Hepatocyte (in vitro differentiated cells): ENCODE results near the gene UNC13A. TPM values are rescaled to one million over a fixed set of nuclear protein-coding genes. Genes with fewer than 3 reads are reported as not detected.

Experiments used
- DNase-seq: peaks from one replicate; pipeline ENCODE4 v3.0.0-alpha.2; 2016; ENCODE audit warnings: low spot score
- H2AFZ ChIP-seq: fragments of 200-600 bp; sonication (generic); 2 replicates; pipeline ENCODE4 v1.6.0; 2016; ENCODE audit warnings: antibody characterized with exemption, mild to moderate bottlenecking
- H3K27ac ChIP-seq: fragments of 200-600 bp; sonication (generic); 2 replicates; pipeline ENCODE4 v1.5.1; 2016; ENCODE audit warnings: mild to moderate bottlenecking
- H3K27me3 ChIP-seq: fragments of 200-600 bp; sonication (generic); 2 replicates; pipeline ENCODE4 v1.6.1; 2016
- H3K36me3 ChIP-seq: fragments of 200-600 bp; sonication (generic); replicated peaks from 2 replicates; pipeline ENCODE4 v1.5.1; 2016; ENCODE audit warnings: low read depth; ENCODE audit not compliant: insufficient read depth
- H3K4me1 ChIP-seq: fragments of 200-600 bp; sonication (generic); 2 replicates; pipeline ENCODE4 v1.5.1; 2016; ENCODE audit warnings: mild to moderate bottlenecking, moderate library complexity; ENCODE audit not compliant: insufficient read depth
- H3K4me2 ChIP-seq: fragments of 200-600 bp; sonication (generic); 2 replicates; pipeline ENCODE4 v1.6.0; 2016
- H3K4me3 ChIP-seq: fragments of 200-600 bp; sonication (generic); 2 replicates; pipeline ENCODE4 v1.5.1; 2016; ENCODE audit warnings: mild to moderate bottlenecking
- H3K79me2 ChIP-seq: fragments of 200-600 bp; sonication (generic); 2 replicates; pipeline ENCODE4 v1.6.0; 2017; ENCODE audit warnings: mild to moderate bottlenecking
- H3K9me2 ChIP-seq: fragments of 200-600 bp; sonication (generic); replicated peaks from 2 replicates; pipeline ENCODE4 v1.6.0; 2017; ENCODE audit warnings: mild to moderate bottlenecking; ENCODE audit not compliant: insufficient read depth
- H3K9me3 ChIP-seq: fragments of 200-600 bp; sonication (generic); 2 replicates; pipeline ENCODE4 v1.5.1; 2016; ENCODE audit warnings: low read depth, mild to moderate bottlenecking
- H4K20me1 ChIP-seq: fragments of 200-600 bp; sonication (generic); 2 replicates; pipeline ENCODE4 v1.6.0; 2016; ENCODE audit warnings: mild to moderate bottlenecking; ENCODE audit not compliant: insufficient read depth, poor library complexity, severe bottlenecking
- EZH2 ChIP-seq: fragments of 200-600 bp; sonication (generic); IDR thresholded peaks from 2 replicates; pipeline ENCODE4 v1.6.1; 2016; ENCODE audit warnings: antibody characterized with exemption, mild to moderate bottlenecking, borderline replicate concordance
- EZH2phosphoT487 ChIP-seq: fragments of 200-600 bp; sonication (generic); IDR thresholded peaks from one replicate; pipeline ENCODE4 v1.6.1; 2018; ENCODE audit warnings: antibody characterized with exemption, mild to moderate bottlenecking, low read depth, moderate library complexity; ENCODE audit not compliant: unreplicated experiment, severe bottlenecking
- WGBS: methylation state at CpG from one replicate; pipeline ENCODE4 v1.1.6; 2016; ENCODE audit warnings: low lambda C conversion rate; ENCODE audit errors: missing lambda C conversion rate; 5-methylcytosine and 5-hydroxymethylcytosine counted together
- polyA plus RNA-seq: library from polyadenylated mRNA; unstranded; fragments of >200 nt; fragmentation: Nextera tagmentation; extraction: Ambion mirVana; gene quantifications from 2 replicates; pipeline ENCODE4 v1.2.1, GENCODE V29; 2016
- total RNA-seq: library from RNA; depleted of rRNA; stranded (reverse); fragments of >200 nt; gene quantifications from 2 replicates; pipeline ENCODE4 v1.2.3, GENCODE V29; 2014
- TF ChIP-seq, protein P1 (sequence below): fragments of 200-600 bp; sonication (generic); IDR thresholded peaks from 2 replicates; pipeline ENCODE4 v1.5.1; 2016; ENCODE audit warnings: antibody characterized with exemption, mild to moderate bottlenecking; ENCODE audit not compliant: poor library complexity

The UNC13A gene
- total and polyA plus RNA-seq, 2 experiments from 2014 or later = 0.10 TPM; not detected in 1

DNA sequence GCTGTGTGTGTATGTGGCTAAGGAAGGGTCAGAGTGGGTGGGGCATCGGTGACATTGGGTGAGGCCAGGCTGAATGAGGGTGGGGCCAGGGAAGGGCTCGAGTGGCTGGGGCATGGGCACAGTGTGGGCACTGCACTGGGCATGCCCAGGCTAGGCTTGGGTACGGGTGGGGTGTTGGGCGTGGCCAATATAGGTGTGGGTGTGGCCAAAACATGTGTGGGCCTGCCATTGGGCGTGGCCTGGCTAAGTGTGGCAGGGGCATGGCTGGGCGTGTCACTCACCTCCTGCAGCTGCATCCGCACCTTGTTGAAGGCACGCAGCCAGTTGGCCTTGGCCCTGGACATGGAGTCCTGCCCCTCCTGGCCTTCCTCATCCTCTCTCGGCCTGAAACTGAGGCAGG, 33.2 kb downstream of the UNC13A start:
- DNase-seq = no peak
- 94% methylated on average over 7 of the region's 9 CpGs for WGBS
- no peaks in the 10 kb centered on the region for H3K27me3 ChIP-seq
- no peaks in the 10 kb centered on the region for H3K9me3 ChIP-seq
- H3K4me1 ChIP-seq = no peaks in the 10 kb centered on the region
- H3K9me2 ChIP-seq = no peaks in the 10 kb centered on the region
- H2AFZ ChIP-seq = no peak overlapping the region
- no peaks in the 10 kb centered on the region for H3K36me3 ChIP-seq
- no peaks in the 10 kb centered on the region for H3K79me2 ChIP-seq
- H3K4me2 ChIP-seq = no peak overlapping the region
- H3K27ac ChIP-seq = no peak overlapping the region
- H4K20me1 ChIP-seq = no peaks in the 10 kb centered on the region
- H3K4me3 ChIP-seq = no peak overlapping the region
- TF ChIP-seq EZH2phosphoT487 (no peak), EZH2 (no peak)
- TF ChIP-seq, protein P1, sequence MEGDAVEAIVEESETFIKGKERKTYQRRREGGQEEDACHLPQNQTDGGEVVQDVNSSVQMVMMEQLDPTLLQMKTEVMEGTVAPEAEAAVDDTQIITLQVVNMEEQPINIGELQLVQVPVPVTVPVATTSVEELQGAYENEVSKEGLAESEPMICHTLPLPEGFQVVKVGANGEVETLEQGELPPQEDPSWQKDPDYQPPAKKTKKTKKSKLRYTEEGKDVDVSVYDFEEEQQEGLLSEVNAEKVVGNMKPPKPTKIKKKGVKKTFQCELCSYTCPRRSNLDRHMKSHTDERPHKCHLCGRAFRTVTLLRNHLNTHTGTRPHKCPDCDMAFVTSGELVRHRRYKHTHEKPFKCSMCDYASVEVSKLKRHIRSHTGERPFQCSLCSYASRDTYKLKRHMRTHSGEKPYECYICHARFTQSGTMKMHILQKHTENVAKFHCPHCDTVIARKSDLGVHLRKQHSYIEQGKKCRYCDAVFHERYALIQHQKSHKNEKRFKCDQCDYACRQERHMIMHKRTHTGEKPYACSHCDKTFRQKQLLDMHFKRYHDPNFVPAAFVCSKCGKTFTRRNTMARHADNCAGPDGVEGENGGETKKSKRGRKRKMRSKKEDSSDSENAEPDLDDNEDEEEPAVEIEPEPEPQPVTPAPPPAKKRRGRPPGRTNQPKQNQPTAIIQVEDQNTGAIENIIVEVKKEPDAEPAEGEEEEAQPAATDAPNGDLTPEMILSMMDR = no peak

DNA sequence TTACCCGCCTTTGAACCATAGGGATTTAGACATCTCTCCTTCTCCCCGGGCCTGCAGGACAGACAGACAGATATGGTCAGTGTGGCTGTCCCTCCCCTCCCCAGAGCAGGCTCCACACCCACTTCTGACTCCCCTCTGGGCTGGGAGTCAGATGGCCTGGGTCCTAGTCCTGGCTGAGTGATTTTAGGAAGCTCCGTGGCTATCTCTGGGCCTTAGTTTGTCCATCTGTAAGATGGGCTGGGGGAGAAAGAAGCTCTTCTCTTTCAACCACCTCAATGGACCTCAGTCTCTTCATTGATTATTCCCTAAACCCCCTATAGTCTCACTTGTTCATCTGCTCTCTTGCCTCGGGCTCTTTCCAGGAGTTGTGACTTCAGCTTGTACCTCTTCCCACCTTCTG, 35.5 kb downstream of the UNC13A start:
- Histone ChIP-seq H4K20me1 (no peaks in the 10 kb centered on the region), H3K27me3 (no peaks in the 10 kb centered on the region), H3K4me2 (no peak overlapping the region), H3K36me3 (no peaks in the 10 kb centered on the region), H3K9me2 (no peaks in the 10 kb centered on the region), H2AFZ (no peak overlapping the region), H3K79me2 (no peaks in the 10 kb centered on the region), H3K4me1 (no peaks in the 10 kb centered on the region), H3K9me3 (no peaks in the 10 kb centered on the region), H3K27ac (no peak overlapping the region), H3K4me3 (no peak overlapping the region)
- TF ChIP-seq EZH2phosphoT487 (no peak), EZH2 (no peak)
- TF ChIP-seq, protein P1 = no peak
- WGBS = 93% methylated on average over 4 of the region's 4 CpGs
- no peak for DNase-seq

DNA sequence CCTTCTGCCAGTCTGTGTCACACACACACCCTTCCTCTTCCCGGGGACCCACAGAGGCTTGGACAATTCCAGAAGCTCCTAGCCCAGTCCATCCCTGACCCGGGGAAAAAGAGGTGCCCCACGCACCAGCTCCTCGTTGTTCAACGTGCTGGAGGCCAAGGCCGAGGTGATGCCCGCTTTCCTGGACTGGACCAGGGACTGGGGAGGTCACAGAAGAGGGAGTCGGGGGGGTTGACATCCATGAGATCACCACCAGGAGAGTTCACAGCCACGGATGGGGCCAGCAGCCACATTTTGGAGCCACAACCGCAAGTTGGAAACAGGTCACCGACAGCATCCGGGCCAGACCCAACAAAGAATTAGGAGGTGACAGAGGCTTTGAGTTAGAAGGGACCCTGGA, 39.4 kb downstream of the UNC13A start:
- H3K9me3 ChIP-seq = no peaks in the 10 kb centered on the region
- no peak overlapping the region for H3K4me3 ChIP-seq
- WGBS = 92% methylated on average over 12 of the region's 12 CpGs
- H4K20me1 ChIP-seq = no peaks in the 10 kb centered on the region
- no peak for DNase-seq
- no peaks in the 10 kb centered on the region for H3K4me1 ChIP-seq
- H3K79me2 ChIP-seq = no peaks in the 10 kb centered on the region
- H3K4me2 ChIP-seq = no peak overlapping the region
- H2AFZ ChIP-seq = no peak overlapping the region
- H3K9me2 ChIP-seq = no peaks in the 10 kb centered on the region
- H3K27ac ChIP-seq = no peak overlapping the region
- TF ChIP-seq, protein P1 = no peak
- no peak for TF ChIP-seq EZH2phosphoT487
- no peak for TF ChIP-seq EZH2
- H3K36me3 ChIP-seq = no peaks in the 10 kb centered on the region
- H3K27me3 ChIP-seq = no peaks in the 10 kb centered on the region

DNA sequence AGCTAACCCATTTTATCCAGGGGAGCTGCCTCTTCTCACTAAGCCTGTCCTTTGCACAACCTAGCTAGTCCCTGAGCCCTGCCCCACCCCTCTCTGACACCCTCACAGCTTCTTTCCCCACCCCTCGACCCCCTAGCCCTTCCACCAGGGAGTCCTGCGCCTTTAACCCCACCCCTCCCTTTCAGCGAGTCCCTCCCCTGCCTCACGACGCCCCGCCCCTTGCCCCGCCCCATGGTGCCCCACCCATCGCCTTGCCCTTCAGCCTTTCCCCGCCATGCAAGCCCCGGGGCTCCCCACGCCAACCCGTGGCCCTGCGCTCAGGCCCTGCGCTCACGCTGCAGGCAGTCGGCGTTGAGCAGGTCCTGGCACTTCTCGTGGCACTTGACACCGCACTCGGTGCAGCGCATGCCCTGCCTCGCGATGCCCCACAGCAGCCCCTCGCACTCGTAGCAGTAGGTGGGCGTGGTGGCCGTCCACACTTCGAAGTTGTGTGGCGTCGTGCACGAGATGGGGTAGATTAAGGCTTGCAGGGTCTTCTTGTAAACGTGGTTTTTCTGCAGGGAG, 40.0 kb downstream of the UNC13A start:
- no peak overlapping the region for H3K4me2 ChIP-seq
- no peak overlapping the region for H3K27ac ChIP-seq
- H3K9me2 ChIP-seq = no peaks in the 10 kb centered on the region
- no peaks in the 10 kb centered on the region for H3K36me3 ChIP-seq
- H3K9me3 ChIP-seq = no peaks in the 10 kb centered on the region
- H4K20me1 ChIP-seq = no peaks in the 10 kb centered on the region
- no peak for DNase-seq
- H3K4me1 ChIP-seq = no peaks in the 10 kb centered on the region
- H3K79me2 ChIP-seq = no peaks in the 10 kb centered on the region
- H2AFZ ChIP-seq = no peak overlapping the region
- H3K4me3 ChIP-seq = no peak overlapping the region
- H3K27me3 ChIP-seq = no peaks in the 10 kb centered on the region
- WGBS = 91% methylated on average over 23 of the region's 32 CpGs
- TF ChIP-seq EZH2 (no peak), EZH2phosphoT487 (no peak)
- TF ChIP-seq, protein P1 = no peak
